ENCODE measurements around the gene UGCG. TPM values are rescaled to one million over a fixed set of nuclear protein-coding genes. Genes with fewer than 3 reads are reported as not detected.
"Not testable (repeated sequence)": the region's sequence is repeated elsewhere in the genome, so short reads cannot be mapped to it uniquely, and the experiment has no call there.

Gene UGCG
- total RNA-seq, 1 donor, result 70.9 TPM

- TF ChIP-seq, protein P1, sequence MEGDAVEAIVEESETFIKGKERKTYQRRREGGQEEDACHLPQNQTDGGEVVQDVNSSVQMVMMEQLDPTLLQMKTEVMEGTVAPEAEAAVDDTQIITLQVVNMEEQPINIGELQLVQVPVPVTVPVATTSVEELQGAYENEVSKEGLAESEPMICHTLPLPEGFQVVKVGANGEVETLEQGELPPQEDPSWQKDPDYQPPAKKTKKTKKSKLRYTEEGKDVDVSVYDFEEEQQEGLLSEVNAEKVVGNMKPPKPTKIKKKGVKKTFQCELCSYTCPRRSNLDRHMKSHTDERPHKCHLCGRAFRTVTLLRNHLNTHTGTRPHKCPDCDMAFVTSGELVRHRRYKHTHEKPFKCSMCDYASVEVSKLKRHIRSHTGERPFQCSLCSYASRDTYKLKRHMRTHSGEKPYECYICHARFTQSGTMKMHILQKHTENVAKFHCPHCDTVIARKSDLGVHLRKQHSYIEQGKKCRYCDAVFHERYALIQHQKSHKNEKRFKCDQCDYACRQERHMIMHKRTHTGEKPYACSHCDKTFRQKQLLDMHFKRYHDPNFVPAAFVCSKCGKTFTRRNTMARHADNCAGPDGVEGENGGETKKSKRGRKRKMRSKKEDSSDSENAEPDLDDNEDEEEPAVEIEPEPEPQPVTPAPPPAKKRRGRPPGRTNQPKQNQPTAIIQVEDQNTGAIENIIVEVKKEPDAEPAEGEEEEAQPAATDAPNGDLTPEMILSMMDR (IDR thresholded peaks at IDR 0.05; ENCODE audit: insufficient read depth, low read length), result no peak
- no peak for DNase-seq (ENCODE audit: low read depth)
- H3K4me3 ChIP-seq (ENCODE audit: low read depth, low read length), result no peak overlapping the region
These were observed 41.8 kb downstream of the UGCG start for GRCh38 chr9:111938427-111938800.

- H3K4me3 ChIP-seq (ENCODE audit: low read depth, low read length), result no peak overlapping the region
- no peak for DNase-seq (ENCODE audit: low read depth)
- TF ChIP-seq, protein P1 (IDR thresholded peaks at IDR 0.05; ENCODE audit: insufficient read depth, low read length), result no peak
These were observed 42.7 kb downstream of the UGCG start for GRCh38 chr9:111939322-111939721.

DNA sequence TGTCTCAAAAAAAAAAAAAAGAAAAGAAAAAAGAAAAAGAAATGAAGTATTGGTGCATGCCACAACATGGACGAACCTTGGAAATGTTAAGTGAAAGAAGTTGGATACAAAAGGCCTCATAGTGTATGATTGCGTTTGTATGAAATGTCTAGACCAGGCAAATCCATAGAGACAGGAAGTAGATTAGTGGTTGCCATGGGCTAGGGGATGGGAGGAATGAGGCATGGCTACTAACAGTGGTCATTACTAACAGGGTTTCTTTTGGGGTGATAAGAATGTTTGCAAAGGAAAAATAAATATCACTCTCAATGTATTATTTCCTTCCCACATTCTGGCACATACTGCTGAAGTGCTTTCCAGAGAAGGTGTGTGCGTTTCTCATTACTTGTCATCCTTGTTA, 44.1 kb downstream of the UGCG start:
- TF ChIP-seq, protein P1 (IDR thresholded peaks at IDR 0.05; ENCODE audit: insufficient read depth, low read length), result no peak
- no peak overlapping the region for H3K4me3 ChIP-seq (ENCODE audit: low read depth, low read length)
- DNase-seq (ENCODE audit: low read depth), result peak; percentile 52

DNA sequence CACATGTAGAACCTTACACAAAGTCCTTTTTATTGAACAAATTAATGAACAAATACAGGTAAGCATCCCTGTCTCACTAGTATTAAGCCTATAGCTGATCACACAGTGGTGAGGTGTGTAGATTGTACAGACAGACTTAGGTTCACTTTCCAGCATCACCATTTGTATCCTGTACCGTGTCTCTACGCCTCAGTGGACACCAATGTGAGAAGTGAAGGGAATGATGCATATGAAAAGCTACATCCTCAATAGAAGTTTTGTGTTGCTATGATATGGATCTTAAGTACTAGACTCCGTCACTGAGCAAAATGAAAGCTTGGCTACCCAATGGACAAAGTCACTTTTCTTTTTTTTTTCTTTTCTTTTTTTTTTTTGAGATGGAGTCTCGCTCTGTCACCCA, 46.6 kb downstream of the UGCG start:
- TF ChIP-seq, protein P1 (IDR thresholded peaks at IDR 0.05; ENCODE audit: insufficient read depth, low read length), result no peak
- H3K4me3 ChIP-seq (ENCODE audit: low read depth, low read length), result no peak overlapping the region
- no peak for DNase-seq (ENCODE audit: low read depth)

DNA sequence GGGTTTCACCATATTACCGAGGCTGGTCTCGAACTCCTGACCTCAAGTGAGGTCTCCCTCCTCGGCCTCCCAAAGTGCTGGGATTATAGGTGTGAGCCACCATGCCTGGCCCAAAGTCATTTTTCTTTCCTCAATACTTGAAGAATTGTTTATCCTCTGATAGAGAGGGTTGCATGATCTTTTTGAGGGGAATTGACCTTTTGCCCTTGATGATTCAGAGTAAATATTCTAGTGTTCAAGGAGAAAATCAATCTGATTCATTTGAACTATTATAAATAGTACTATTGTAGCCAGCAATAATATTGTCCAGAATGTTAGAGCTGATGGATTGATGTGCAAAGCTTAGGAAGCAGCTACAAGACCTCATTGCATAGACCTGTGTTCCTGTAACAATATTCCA, 47.1 kb downstream of the UGCG start:
- DNase-seq (ENCODE audit: low read depth), result no peak
- TF ChIP-seq, protein P1 (IDR thresholded peaks at IDR 0.05; ENCODE audit: insufficient read depth, low read length), result no peak
- no peak overlapping the region for H3K4me3 ChIP-seq (ENCODE audit: low read depth, low read length)

DNA sequence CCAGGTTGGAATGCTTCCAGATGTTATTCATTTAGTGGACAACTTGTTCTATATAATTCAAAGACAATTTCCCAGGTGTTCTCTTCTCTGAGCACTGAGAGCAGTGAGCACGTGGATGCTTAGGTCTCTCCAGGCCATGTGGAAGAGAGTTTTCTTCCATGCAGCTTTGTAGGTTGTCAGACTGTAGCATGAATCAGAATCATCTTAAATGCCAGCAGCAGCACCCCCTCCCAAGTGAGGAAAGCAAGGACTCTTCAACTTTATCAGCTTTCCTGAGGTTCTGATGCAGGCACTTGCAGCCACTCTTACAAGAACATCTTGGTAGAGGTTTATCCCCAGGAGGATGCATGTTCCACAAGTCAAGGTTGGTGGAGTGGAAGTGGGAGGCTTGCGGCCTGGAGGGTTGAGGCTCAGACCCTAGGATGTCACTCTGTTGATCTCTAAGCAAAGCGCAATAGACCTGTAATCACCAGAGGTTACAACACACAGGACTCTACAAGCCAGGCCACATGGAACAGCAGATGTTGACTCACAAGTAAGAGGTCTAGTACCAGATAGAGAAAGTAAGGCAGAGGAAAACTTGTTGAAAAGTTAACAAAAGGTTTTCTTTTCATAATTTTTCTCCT, 47.7 kb downstream of the UGCG start:
- TF ChIP-seq, protein P1 (IDR thresholded peaks at IDR 0.05; ENCODE audit: insufficient read depth, low read length), result no peak
- no peak overlapping the region for H3K4me3 ChIP-seq (ENCODE audit: low read depth, low read length)
- DNase-seq (ENCODE audit: low read depth), result peak; percentile 67

DNA sequence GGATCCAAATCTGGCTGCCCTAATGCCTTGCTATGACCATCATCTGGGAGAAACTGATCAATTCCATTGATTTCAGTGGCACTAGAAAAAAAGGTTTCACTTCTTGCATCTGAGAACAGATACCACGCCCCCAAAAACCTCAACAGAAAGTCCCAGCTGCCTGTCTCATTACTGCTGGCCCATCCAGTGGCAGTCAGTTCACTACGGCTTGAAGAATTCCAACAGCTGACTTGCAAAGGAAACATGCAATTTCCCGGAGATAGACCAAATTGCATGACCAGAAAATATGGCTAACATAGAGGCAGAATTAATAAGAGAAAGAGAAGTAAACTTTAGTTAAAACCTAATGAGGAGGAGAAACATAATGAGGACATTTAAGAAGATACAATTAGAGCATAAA, 48.6 kb downstream of the UGCG start:
- no peak overlapping the region for H3K4me3 ChIP-seq (ENCODE audit: low read depth, low read length)
- TF ChIP-seq, protein P1 (IDR thresholded peaks at IDR 0.05; ENCODE audit: insufficient read depth, low read length), result no peak
- peak; percentile 51 for DNase-seq (ENCODE audit: low read depth)

DNA sequence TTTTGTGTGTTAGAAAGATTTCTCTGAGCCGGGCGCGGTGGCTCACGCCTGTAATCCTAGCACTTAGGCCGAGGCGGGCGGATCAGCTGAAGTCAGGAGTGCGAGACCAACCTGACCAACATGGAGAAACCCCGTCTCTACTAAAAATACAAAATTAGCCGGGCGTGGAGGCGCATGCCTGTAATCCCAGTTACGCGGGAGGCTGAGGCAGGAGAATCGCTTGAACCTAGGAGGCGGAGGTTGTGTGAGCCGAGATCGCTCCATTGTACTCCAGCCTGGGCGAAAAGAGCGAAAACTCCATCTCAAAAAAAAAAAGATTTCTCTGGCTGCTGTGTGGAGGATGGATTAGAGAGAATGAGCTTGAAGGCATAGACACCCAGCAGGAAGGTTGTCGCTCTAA, 51.5 kb downstream of the UGCG start:
- H3K4me3 ChIP-seq (ENCODE audit: low read depth, low read length); DNase-seq (ENCODE audit: low read depth): not testable (repeated sequence)
